ENCODE measurements around the gene YJEFN3. TPM values are rescaled to one million over a fixed set of nuclear protein-coding genes. Genes with fewer than 3 reads are reported as not detected.

The YJEFN3 gene
- total RNA-seq, 1 donor from 2014 or later: 6.6 TPM

DNA sequence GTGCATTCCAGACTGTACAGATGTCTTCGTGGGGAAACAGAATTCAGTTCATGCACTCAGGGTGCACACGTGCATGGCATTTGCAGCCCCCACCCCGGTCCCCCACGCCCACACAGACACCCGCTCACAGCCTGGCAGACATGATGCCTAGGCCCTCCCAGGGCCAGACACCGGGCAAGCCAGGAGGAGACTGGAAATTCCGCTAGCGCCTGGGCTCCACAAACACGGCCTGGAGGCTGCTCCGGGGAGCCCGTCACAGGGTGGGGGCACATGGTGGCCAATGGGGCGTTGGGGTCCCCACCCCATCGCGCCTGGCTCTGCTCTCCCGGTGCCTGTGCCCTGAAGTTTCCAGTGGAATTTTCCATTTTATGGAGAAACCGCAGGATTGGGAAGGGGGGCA lies 12.9 kb downstream of the YJEFN3 start:
- TF ChIP-seq, protein P1, sequence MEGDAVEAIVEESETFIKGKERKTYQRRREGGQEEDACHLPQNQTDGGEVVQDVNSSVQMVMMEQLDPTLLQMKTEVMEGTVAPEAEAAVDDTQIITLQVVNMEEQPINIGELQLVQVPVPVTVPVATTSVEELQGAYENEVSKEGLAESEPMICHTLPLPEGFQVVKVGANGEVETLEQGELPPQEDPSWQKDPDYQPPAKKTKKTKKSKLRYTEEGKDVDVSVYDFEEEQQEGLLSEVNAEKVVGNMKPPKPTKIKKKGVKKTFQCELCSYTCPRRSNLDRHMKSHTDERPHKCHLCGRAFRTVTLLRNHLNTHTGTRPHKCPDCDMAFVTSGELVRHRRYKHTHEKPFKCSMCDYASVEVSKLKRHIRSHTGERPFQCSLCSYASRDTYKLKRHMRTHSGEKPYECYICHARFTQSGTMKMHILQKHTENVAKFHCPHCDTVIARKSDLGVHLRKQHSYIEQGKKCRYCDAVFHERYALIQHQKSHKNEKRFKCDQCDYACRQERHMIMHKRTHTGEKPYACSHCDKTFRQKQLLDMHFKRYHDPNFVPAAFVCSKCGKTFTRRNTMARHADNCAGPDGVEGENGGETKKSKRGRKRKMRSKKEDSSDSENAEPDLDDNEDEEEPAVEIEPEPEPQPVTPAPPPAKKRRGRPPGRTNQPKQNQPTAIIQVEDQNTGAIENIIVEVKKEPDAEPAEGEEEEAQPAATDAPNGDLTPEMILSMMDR (IDR thresholded peaks at IDR 0.05): no peak
- Histone ChIP-seq H3K4me3 (no peak overlapping the region), H3K9me3 (no peaks in the 10 kb centered on the region), H3K36me3 (no peaks in the 10 kb centered on the region), H3K4me1 (peaks cover 23% of the 10 kb centered on the region), H3K27me3 (ENCODE audit: low read depth) (peaks cover 81% of the 10 kb centered on the region), H3K27ac (no peak overlapping the region)
- DNase-seq (no peak), ATAC-seq (no peak)
- intact Hi-C loops (cut with DNase I): no loop called here

DNA sequence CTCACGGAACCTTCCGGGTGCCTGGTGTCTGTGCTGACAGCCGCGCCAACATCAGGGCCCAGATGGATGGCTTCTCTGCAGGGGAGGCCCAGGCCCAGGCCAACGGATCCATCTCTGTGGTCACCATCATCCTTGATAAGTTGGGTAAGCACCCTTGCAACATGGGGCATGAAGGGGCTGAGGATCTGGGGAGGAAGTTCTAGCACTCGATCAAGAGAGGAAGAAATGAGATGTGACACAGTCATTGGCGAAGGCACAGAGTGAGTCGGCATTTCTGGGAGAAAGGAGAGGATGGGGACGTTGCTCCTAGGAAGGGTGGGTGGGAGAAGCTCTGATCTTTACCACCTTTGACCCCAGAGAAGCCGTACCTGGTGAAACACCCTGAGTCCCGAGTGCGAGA lies 13.8 kb downstream of the YJEFN3 start:
- Histone ChIP-seq H3K4me3 (no peak overlapping the region), H3K4me1 (peaks cover 23% of the 10 kb centered on the region), H3K9me3 (no peaks in the 10 kb centered on the region), H3K27ac (no peak overlapping the region), H3K27me3 (ENCODE audit: low read depth) (peaks cover 87% of the 10 kb centered on the region), H3K36me3 (no peaks in the 10 kb centered on the region)
- DNase-seq: no peak
- TF ChIP-seq, protein P1 (IDR thresholded peaks at IDR 0.05): no peak
- intact Hi-C loops (cut with DNase I): no loop called here
- no peak for ATAC-seq

DNA sequence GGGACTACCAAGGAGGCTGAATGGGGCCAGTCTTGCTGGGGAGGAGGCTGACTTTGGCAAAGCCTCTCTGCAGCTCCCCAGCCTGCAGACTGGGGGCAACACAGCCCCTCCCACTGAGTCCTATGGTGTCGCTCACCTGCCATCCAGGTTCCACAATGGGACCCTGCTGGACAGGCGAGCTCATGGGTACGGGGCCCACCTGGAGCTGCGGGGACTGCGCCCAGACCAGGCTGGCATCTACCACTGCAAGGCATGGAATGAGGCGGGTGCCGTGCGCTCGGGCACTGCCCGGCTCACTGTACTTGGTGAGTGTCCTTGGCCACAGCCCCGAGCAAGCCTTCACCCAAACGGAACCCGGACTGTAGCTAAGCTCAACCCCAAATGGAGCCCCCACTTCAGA lies 14.4 kb downstream of the YJEFN3 start:
- no peak overlapping the region for H3K4me3 ChIP-seq
- TF ChIP-seq, protein P1 (IDR thresholded peaks at IDR 0.05): no peak
- H3K9me3 ChIP-seq: no peaks in the 10 kb centered on the region
- intact Hi-C loops (cut with DNase I): no loop called here
- H3K4me1 ChIP-seq: peaks cover 20% of the 10 kb centered on the region
- no peaks in the 10 kb centered on the region for H3K36me3 ChIP-seq
- DNase-seq (no peak), ATAC-seq (no peak)
- H3K27me3 ChIP-seq (ENCODE audit: low read depth): peaks cover 82% of the 10 kb centered on the region
- H3K27ac ChIP-seq: no peak overlapping the region

DNA sequence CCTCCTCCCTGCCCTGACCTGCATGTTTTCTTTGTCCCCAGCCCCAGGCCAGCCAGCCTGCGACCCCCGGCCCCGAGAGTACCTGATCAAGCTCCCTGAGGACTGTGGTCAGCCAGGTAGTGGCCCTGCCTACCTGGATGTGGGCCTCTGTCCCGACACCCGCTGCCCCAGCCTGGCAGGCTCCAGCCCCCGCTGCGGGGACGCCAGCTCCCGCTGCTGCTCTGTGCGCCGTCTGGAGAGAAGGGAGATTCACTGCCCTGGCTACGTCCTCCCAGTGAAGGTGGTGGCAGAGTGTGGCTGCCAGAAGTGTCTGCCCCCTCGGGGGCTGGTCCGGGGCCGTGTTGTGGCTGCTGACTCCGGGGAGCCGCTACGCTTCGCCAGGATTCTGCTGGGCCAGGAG lies 14.9 kb downstream of the YJEFN3 start:
- intact Hi-C loops (cut with DNase I): no loop called here
- no peak for DNase-seq
- H3K4me1 ChIP-seq: peaks cover 14% of the 10 kb centered on the region
- peaks cover 77% of the 10 kb centered on the region for H3K27me3 ChIP-seq (ENCODE audit: low read depth)
- TF ChIP-seq, protein P1 (IDR thresholded peaks at IDR 0.05): no peak
- no peaks in the 10 kb centered on the region for H3K36me3 ChIP-seq
- no peak overlapping the region for H3K4me3 ChIP-seq
- no peak overlapping the region for H3K27ac ChIP-seq
- ATAC-seq: no peak
- no peaks in the 10 kb centered on the region for H3K9me3 ChIP-seq

DNA sequence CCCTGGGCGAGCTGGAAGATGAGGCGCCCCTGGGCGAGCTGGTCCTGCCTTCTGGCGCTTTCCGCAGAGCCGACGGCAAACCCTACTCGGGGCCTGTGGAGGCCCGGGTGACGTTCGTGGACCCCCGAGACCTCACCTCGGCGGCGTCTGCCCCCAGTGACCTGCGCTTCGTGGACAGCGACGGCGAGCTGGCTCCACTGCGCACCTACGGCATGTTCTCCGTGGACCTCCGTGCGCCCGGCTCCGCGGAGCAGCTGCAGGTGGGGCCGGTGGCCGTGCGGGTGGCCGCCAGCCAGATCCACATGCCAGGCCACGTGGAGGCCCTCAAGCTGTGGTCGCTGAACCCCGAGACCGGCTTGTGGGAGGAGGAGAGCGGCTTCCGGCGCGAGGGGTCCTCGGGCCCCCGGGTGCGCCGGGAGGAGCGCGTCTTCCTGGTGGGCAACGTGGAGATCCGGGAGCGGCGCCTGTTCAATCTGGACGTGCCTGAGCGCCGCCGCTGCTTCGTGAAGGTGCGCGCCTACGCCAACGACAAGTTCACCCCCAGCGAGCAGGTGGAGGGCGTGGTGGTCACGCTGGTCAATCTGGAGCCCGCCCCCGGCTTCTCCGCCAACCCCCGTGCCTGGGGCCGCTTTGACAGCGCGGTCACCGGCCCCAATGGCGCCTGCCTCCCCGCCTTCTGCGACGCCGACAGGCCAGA lies 15.7 kb downstream of the YJEFN3 start:
- no peak for ATAC-seq
- Histone ChIP-seq H3K9me3 (no peaks in the 10 kb centered on the region), H3K27ac (no peak overlapping the region), H3K4me1 (peaks cover 11% of the 10 kb centered on the region), H3K27me3 (ENCODE audit: low read depth) (peaks cover 69% of the 10 kb centered on the region), H3K36me3 (no peaks in the 10 kb centered on the region), H3K4me3 (no peak overlapping the region)
- no peak for DNase-seq
- intact Hi-C loops (cut with DNase I): no loop called here
- TF ChIP-seq, protein P1 (IDR thresholded peaks at IDR 0.05): no peak
